Adrenal gland (tissue), 5 donors: ENCODE measurements around the gene CCDC85C.

Experiments used
- POLR2A ChIP-seq, 2 donors: fragments of 450-650 bp; IDR thresholded peaks; one replicate each; pipeline ENCODE4 v1.6.1; 2017; ENCODE audit warnings: antibody characterized with exemption in 2 of 2, mild to moderate bottlenecking in 2 of 2, moderate library complexity in 1 of 2
- TF ChIP-seq, protein P1 (sequence below), 6 experiments: fragments of 450-650 bp in 4 of 6; fragments of 200-600 bp in 2 of 6; sonication (generic) in 1 of 6; IDR thresholded peaks; 1 replicate in 5 of 6; 2 replicates in 1 of 6; pipeline versions ENCODE4 v1.5.1 to v1.8.0; 2016 to 2021; ENCODE audit warnings: antibody characterized with exemption in 6 of 6, mild to moderate bottlenecking in 2 of 6, moderate library complexity in 1 of 6
- donor health status: DM: no; HTN: no; CAD: no.

DNA sequence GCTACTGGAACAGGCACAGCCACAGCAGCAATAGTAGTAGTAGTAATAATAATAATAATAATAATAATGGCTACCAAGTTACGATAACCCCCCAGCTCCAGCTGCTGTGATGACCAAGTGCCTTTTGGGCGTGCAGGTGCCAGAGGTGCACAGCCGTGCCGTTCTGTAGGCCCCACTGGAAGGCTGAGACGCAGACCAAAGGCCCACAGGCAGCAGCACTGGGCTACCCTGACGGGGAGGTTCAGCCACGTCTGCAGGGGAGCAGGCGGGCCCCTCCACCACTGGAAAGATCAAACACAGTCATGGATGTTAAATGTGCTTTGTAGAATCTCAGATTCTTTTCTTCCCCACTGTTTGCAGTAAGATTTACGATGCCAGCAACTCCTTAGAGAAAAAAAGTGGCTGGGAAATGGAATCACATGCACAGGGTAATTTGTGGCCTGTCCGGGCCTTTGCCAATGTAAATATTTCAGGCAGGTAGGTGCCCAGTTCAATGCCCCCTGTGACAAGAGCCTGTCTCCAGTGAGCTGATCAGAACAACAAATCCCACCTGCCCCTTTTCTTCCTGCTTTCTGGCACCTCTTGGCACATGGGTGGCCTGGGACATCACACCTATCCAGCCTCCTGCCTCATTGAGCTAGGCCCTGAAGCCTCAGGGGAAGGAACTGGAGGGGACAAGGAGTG lies 32.6 kb downstream of the CCDC85C start:
- TF ChIP-seq, protein P1, sequence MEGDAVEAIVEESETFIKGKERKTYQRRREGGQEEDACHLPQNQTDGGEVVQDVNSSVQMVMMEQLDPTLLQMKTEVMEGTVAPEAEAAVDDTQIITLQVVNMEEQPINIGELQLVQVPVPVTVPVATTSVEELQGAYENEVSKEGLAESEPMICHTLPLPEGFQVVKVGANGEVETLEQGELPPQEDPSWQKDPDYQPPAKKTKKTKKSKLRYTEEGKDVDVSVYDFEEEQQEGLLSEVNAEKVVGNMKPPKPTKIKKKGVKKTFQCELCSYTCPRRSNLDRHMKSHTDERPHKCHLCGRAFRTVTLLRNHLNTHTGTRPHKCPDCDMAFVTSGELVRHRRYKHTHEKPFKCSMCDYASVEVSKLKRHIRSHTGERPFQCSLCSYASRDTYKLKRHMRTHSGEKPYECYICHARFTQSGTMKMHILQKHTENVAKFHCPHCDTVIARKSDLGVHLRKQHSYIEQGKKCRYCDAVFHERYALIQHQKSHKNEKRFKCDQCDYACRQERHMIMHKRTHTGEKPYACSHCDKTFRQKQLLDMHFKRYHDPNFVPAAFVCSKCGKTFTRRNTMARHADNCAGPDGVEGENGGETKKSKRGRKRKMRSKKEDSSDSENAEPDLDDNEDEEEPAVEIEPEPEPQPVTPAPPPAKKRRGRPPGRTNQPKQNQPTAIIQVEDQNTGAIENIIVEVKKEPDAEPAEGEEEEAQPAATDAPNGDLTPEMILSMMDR (IDR thresholded peaks at IDR 0.05), result no peak
- no peak for TF ChIP-seq POLR2A (IDR thresholded peaks at IDR 0.05)
